Keratinocyte (primary cell): ENCODE results near the gene TM9SF3.

Source experiments
- CTCF ChIP-seq, 3 experiments: IDR thresholded peaks in 1 of 3; conservative IDR thresholded peaks in 1 of 3; optimal IDR thresholded peaks in 1 of 3; 2 replicates in 2 of 3; 3 replicates in 1 of 3; pipeline versions ENCODE3 to v1.5.1; 2011; ENCODE audit warnings: low read length in 3 of 3, mild to moderate bottlenecking in 3 of 3, moderate library complexity in 2 of 3, control low read depth in 1 of 3, inconsistent platforms in 1 of 3; ENCODE audit not compliant: insufficient read depth in 2 of 3; ENCODE audit errors: extremely low read depth in 1 of 3
- EZH2 ChIP-seq: IDR thresholded peaks from one replicate; pipeline ENCODE4 v1.6.1; 2012; ENCODE audit warnings: inconsistent platforms, mild to moderate bottlenecking, low read length, moderate library complexity

GRCh38 chr10:96577069-96577468 lies 9.7 kb downstream of the TM9SF3 start:
- TF ChIP-seq CTCF (optimal IDR thresholded peaks at IDR 0.05 in 1 of 3, IDR thresholded peaks at IDR 0.05 in 1 of 3, conservative IDR thresholded peaks at IDR 0.05 in 1 of 3; ENCODE audit: extremely low read depth in 1 of 3, insufficient read depth in 2 of 3, low read length in 3 of 3), result no peak
- TF ChIP-seq EZH2, result no peak
